ENCODE results near the gene ICAM4.

Gene ICAM4

DNA sequence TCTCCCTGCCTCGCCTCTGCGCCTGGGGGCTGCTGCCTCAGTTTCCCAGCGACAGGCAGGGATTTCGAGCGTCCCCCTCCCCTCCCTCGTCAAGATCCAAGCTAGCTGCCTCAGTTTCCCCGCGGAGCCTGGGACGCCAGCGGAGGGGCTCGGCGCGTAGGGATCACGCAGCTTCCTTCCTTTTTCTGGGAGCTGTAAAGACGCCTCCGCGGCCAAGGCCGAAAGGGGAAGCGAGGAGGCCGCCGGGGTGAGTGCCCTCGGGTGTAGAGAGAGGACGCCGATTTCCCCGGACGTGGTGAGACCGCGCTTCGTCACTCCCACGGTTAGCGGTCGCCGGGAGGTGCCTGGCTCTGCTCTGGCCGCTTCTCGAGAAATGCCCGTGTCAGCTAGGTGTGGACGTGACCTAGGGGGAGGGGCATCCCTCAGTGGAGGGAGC lies 16.6 kb upstream of the ICAM4 start:
- intact Hi-C loops (cut with DNase I; ENCODE audit: low total_unique reads): no loop called here
- peak overlapping the region; percentile 53 to 61 for H3K27ac ChIP-seq
- H3K4me1 ChIP-seq: peaks cover 0 to 20% (median 18%) of the 10 kb centered on the region in 4 donors

GRCh38 chr19:10270616-10271394 lies 15.9 kb upstream of the ICAM4 start, which contains the start of gene ICAM1:
TSS of gene ICAM1 (plus strand) at chr19:10271120. CDS start at chr19:10271160, 40 bp downstream.
- peak; percentile 87 to 90 for DNase-seq
- Histone ChIP-seq H3K27ac (peak within 1 kb of the TSS; percentile 53 to 61), H3K4me1 (peaks cover 0 to 20% (median 18%) of the 10 kb centered on the region in 4 donors), H3K27me3 (peaks cover 0 to 42% of the 10 kb centered on the region in 2 donors), H3K4me3 (peak within 1 kb of the TSS; percentile 43 to 47), H3K36me3 (peaks cover 0 to 9% (median 6%) of the 10 kb centered on the region in 3 donors), H3K9me3 (no peaks in the 10 kb centered on the region)
- TF ChIP-seq, protein P1, sequence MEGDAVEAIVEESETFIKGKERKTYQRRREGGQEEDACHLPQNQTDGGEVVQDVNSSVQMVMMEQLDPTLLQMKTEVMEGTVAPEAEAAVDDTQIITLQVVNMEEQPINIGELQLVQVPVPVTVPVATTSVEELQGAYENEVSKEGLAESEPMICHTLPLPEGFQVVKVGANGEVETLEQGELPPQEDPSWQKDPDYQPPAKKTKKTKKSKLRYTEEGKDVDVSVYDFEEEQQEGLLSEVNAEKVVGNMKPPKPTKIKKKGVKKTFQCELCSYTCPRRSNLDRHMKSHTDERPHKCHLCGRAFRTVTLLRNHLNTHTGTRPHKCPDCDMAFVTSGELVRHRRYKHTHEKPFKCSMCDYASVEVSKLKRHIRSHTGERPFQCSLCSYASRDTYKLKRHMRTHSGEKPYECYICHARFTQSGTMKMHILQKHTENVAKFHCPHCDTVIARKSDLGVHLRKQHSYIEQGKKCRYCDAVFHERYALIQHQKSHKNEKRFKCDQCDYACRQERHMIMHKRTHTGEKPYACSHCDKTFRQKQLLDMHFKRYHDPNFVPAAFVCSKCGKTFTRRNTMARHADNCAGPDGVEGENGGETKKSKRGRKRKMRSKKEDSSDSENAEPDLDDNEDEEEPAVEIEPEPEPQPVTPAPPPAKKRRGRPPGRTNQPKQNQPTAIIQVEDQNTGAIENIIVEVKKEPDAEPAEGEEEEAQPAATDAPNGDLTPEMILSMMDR (IDR thresholded peaks at IDR 0.05): no peak
- intact Hi-C loops (cut with DNase I; ENCODE audit: low total_unique reads): no loop called here

More for the DNA sequence above, 16.6 kb upstream of the ICAM4 start:
- peak overlapping the region; percentile 43 to 47 for H3K4me3 ChIP-seq
- peak; percentile 72 to 79 for DNase-seq
- peaks cover 0 to 8% (median 6%) of the 10 kb centered on the region in 3 donors for H3K36me3 ChIP-seq
- no peaks in the 10 kb centered on the region for H3K9me3 ChIP-seq
- TF ChIP-seq, protein P1 (IDR thresholded peaks at IDR 0.05): no peak
- H3K27me3 ChIP-seq: peaks cover 0 to 42% of the 10 kb centered on the region in 2 donors

- no peaks in the 10 kb centered on the region for H3K9me3 ChIP-seq
- H3K36me3 ChIP-seq: peaks cover 0 to 9% (median 6%) of the 10 kb centered on the region in 3 donors
- intact Hi-C loops (cut with DNase I; ENCODE audit: low total_unique reads): no loop called here
- no peak for DNase-seq
- H3K4me1 ChIP-seq: peaks cover 0 to 20% (median 18%) of the 10 kb centered on the region in 4 donors
- H3K27ac ChIP-seq: peak overlapping the region; percentile 53 to 61
- peak overlapping the region; percentile 43 to 47 for H3K4me3 ChIP-seq
- TF ChIP-seq, protein P1 (IDR thresholded peaks at IDR 0.05): no peak
- H3K27me3 ChIP-seq: peaks cover 0 to 42% of the 10 kb centered on the region in 2 donors
These were observed 15.1 kb upstream of the ICAM4 start for GRCh38 chr19:10271543-10272086.

GRCh38 chr19:10274589-10274988 lies 12.2 kb upstream of the ICAM4 start:
- TF ChIP-seq, protein P1 (IDR thresholded peaks at IDR 0.05): no peak
- Histone ChIP-seq H3K9me3 (no peaks in the 10 kb centered on the region), H3K36me3 (peaks cover 0 to 15% (median 6%) of the 10 kb centered on the region in 3 donors), H3K27me3 (peaks cover 0 to 32% of the 10 kb centered on the region in 2 donors), H3K4me1 (peaks cover 0 to 19% (median 17%) of the 10 kb centered on the region in 4 donors), H3K27ac (no peak overlapping the region), H3K4me3 (no peak overlapping the region)
- DNase-seq: no peak
- intact Hi-C loops (cut with DNase I; ENCODE audit: low total_unique reads): no loop called here

GRCh38 chr19:10277795-10278589 lies 8.8 kb upstream of the ICAM4 start:
- Histone ChIP-seq H3K27ac (no peak overlapping the region), H3K4me1 (no peaks in the 10 kb centered on the region), H3K36me3 (peaks cover 0 to 15% (median 6%) of the 10 kb centered on the region in 3 donors), H3K4me3 (no peak overlapping the region), H3K27me3 (peaks cover 0 to 8% of the 10 kb centered on the region in 2 donors), H3K9me3 (no peaks in the 10 kb centered on the region)
- DNase-seq: no peak
- intact Hi-C loops (cut with DNase I; ENCODE audit: low total_unique reads): no loop called here
- TF ChIP-seq, protein P1 (IDR thresholded peaks at IDR 0.05): no peak
